Sigmoid colon (tissue), 7 donors: ENCODE data around the gene POLR1G. TPM values are rescaled to one million over a fixed set of nuclear protein-coding genes. Genes with fewer than 3 reads are reported as not detected.

Experiments
- DNase-seq: peaks from one replicate; pipeline ENCODE4 v3.0.0-alpha.2; 2019
- H3K27ac ChIP-seq, 4 donors: fragments of 200-600 bp; sonication (generic); one replicate each; pipeline ENCODE4 v1.5.1; 2016 to 2019; ENCODE audit warnings: mild to moderate bottlenecking in 1 of 4
- H3K27me3 ChIP-seq, 3 donors: fragments of 200-600 bp; sonication (generic); one replicate each; pipeline ENCODE4 v1.5.1; 2019; ENCODE audit warnings: mild to moderate bottlenecking in 1 of 3
- H3K36me3 ChIP-seq, 4 donors: fragments of 200-600 bp; sonication (generic); one replicate each; pipeline ENCODE4 v1.5.1; 2016 to 2019
- H3K4me1 ChIP-seq, 4 donors: fragments of 200-600 bp; sonication (generic); one replicate each; pipeline ENCODE4 v1.5.1; 2017 to 2019
- H3K4me3 ChIP-seq, 4 donors: fragments of 200-600 bp; sonication (generic); one replicate each; pipeline ENCODE4 v1.5.1; 2017 to 2019; ENCODE audit warnings: mild to moderate bottlenecking in 2 of 4, moderate library complexity in 1 of 4
- H3K9me3 ChIP-seq, 4 donors: fragments of 200-600 bp in 3 of 4; sonication (generic) in 3 of 4; one replicate each; pipeline versions ENCODE4 v1.5.1 to v1.6.1; 2013 to 2019
- CTCF ChIP-seq, 4 experiments: fragments of 450-650 bp in 3 of 4; fragments of 200-600 bp in 1 of 4; IDR thresholded peaks; one replicate each; pipeline ENCODE4 v1.5.1; 2016 to 2019; ENCODE audit warnings: antibody characterized with exemption in 4 of 4, mild to moderate bottlenecking in 3 of 4, moderate library complexity in 2 of 4
- EP300 ChIP-seq, 4 donors: sonication (generic); formaldehyde crosslinking; IDR thresholded peaks; one replicate each; pipeline ENCODE4 v1.6.1; 2017; ENCODE audit warnings: antibody characterized with exemption in 4 of 4
- POLR2A ChIP-seq, 2 donors: fragments of 450-650 bp; IDR thresholded peaks; one replicate each; pipeline ENCODE4 v1.6.1; 2016; ENCODE audit warnings: antibody characterized with exemption in 2 of 2, mild to moderate bottlenecking in 2 of 2, moderate library complexity in 2 of 2
- POLR2AphosphoS5 ChIP-seq, 4 donors: sonication (generic); formaldehyde crosslinking; IDR thresholded peaks; one replicate each; pipeline ENCODE4 v1.6.1; 2017; ENCODE audit warnings: antibody characterized with exemption in 4 of 4
- WGBS, 2 donors: extraction: QIAGEN DNeasy Blood & Tissue Kit; methylation state at CpG; one replicate each; pipeline ENCODE4 v1.1.7; 2013; 5-methylcytosine and 5-hydroxymethylcytosine counted together
- intact Hi-C: fragments of 100-400 bp; cut with DNase I; formaldehyde crosslinking; loops from one replicate; pipeline ENCODE4 v1.15.1; 2023
- polyA plus RNA-seq, 3 donors: library from polyadenylated mRNA; stranded (reverse); fragments of 200-250 nt; gene quantifications; one replicate each; pipeline ENCODE4 v1.2.3, GENCODE V29; 2013
- total RNA-seq, 4 donors: library from RNA; depleted of rRNA; stranded (reverse); fragments of >200 nt; gene quantifications; one replicate each; pipeline ENCODE4 v1.1.0, GENCODE V29; 2016
- donor health status: healthy with polysubstance abuse.
- donor health status: Bipolar disorder and iron deficiency.
- donor health status: healthy.

The POLR1G gene
- total and polyA plus RNA-seq, 7 donors = 1.2 to 5.6 (median 3.6) TPM

- Histone ChIP-seq H3K4me1 (no peaks in the 10 kb centered on the region), H3K4me3 (no peak overlapping the region), H3K9me3 (no peaks in the 10 kb centered on the region), H3K36me3 (peaks cover 0 to 38% (median 3%) of the 10 kb centered on the region in 4 donors), H3K27me3 (no peaks in the 10 kb centered on the region), H3K27ac (no peak overlapping the region)
- intact Hi-C loops = no loop called here
- WGBS, 2 donors = 94% methylated on average over 14 of the region's 14 CpGs
- no peak for DNase-seq
- TF ChIP-seq CTCF (IDR thresholded peaks at IDR 0.05) = no peak
- no peak for TF ChIP-seq POLR2AphosphoS5 (IDR thresholded peaks at IDR 0.05)
- TF ChIP-seq EP300 (IDR thresholded peaks at IDR 0.05) = no peak
- TF ChIP-seq POLR2A (IDR thresholded peaks at IDR 0.05) = no peak
Observed at GRCh38 chr19:45361608-45362007, 44.8 kb upstream of the POLR1G start.

- WGBS, 2 donors = 91 to 93% methylated on average over 16 of the region's 16 CpGs
- no peaks in the 10 kb centered on the region for H3K27me3 ChIP-seq
- no peaks in the 10 kb centered on the region for H3K4me1 ChIP-seq
- no peak overlapping the region for H3K4me3 ChIP-seq
- DNase-seq = no peak
- H3K36me3 ChIP-seq = peaks cover 0 to 38% (median 3%) of the 10 kb centered on the region in 4 donors
- no peak for TF ChIP-seq CTCF (IDR thresholded peaks at IDR 0.05)
- TF ChIP-seq POLR2A (IDR thresholded peaks at IDR 0.05) = no peak
- TF ChIP-seq EP300 (IDR thresholded peaks at IDR 0.05) = no peak
- TF ChIP-seq POLR2AphosphoS5 (IDR thresholded peaks at IDR 0.05) = no peak
- intact Hi-C loops = no loop called here
- no peaks in the 10 kb centered on the region for H3K9me3 ChIP-seq
- no peak overlapping the region for H3K27ac ChIP-seq
Observed at GRCh38 chr19:45362291-45362690, 44.2 kb upstream of the POLR1G start.

- intact Hi-C loops = no loop called here
- Histone ChIP-seq H3K36me3 (peaks cover 0 to 38% (median 3%) of the 10 kb centered on the region in 4 donors), H3K9me3 (no peaks in the 10 kb centered on the region), H3K4me1 (peaks cover 0 to under 1% (median 0%) of the 10 kb centered on the region in 4 donors), H3K27me3 (no peaks in the 10 kb centered on the region), H3K4me3 (no peak overlapping the region), H3K27ac (no peak overlapping the region)
- TF ChIP-seq EP300 (IDR thresholded peaks at IDR 0.05) (no peak), CTCF (IDR thresholded peaks at IDR 0.05) (no peak), POLR2A (IDR thresholded peaks at IDR 0.05) (no peak), POLR2AphosphoS5 (IDR thresholded peaks at IDR 0.05) (no peak)
- DNase-seq = no peak
- 94 to 95% methylated on average over 44 of the region's 44 CpGs for WGBS, 2 donors
Observed at GRCh38 chr19:45363861-45364459, 42.5 kb upstream of the POLR1G start.

GRCh38 chr19:45364696-45365095 is 41.7 kb upstream of the POLR1G start:
- no peaks in the 10 kb centered on the region for H3K9me3 ChIP-seq
- H3K27ac ChIP-seq = no peak overlapping the region
- no peak overlapping the region for H3K4me3 ChIP-seq
- no peaks in the 10 kb centered on the region for H3K27me3 ChIP-seq
- 83 to 91% methylated on average over 12 of the region's 12 CpGs for WGBS, 2 donors
- intact Hi-C loops = no loop called here
- no peak for DNase-seq
- TF ChIP-seq EP300 (IDR thresholded peaks at IDR 0.05) (no peak), CTCF (IDR thresholded peaks at IDR 0.05) (no peak), POLR2A (IDR thresholded peaks at IDR 0.05) (no peak), POLR2AphosphoS5 (IDR thresholded peaks at IDR 0.05) (no peak)
- H3K4me1 ChIP-seq = peaks cover 0 to 8% (median 3%) of the 10 kb centered on the region in 4 donors
- peaks cover 0 to 33% (median 3%) of the 10 kb centered on the region in 4 donors for H3K36me3 ChIP-seq

GRCh38 chr19:45368127-45368526 is 38.3 kb upstream of the POLR1G start:
- TF ChIP-seq CTCF (IDR thresholded peaks at IDR 0.05) = no peak
- TF ChIP-seq POLR2AphosphoS5 (IDR thresholded peaks at IDR 0.05) = no peak
- TF ChIP-seq EP300 (IDR thresholded peaks at IDR 0.05) = no peak
- no peak for TF ChIP-seq POLR2A (IDR thresholded peaks at IDR 0.05)
- intact Hi-C loops = no loop called here

More at GRCh38 chr19:45368127-45368526, 38.3 kb upstream of the POLR1G start:
- H3K27ac ChIP-seq = no peak overlapping the region
- peaks cover 0 to 18% (median 7%) of the 10 kb centered on the region in 4 donors for H3K4me1 ChIP-seq
- DNase-seq = no peak
- peaks cover 0 to 15% (median 3%) of the 10 kb centered on the region in 4 donors for H3K36me3 ChIP-seq
- no peak overlapping the region for H3K4me3 ChIP-seq
- 95 to 96% methylated on average over 4 of the region's 4 CpGs for WGBS, 2 donors
- H3K9me3 ChIP-seq = no peaks in the 10 kb centered on the region
- H3K27me3 ChIP-seq = no peaks in the 10 kb centered on the region
